ENCODE data around the gene STMN1.

Gene STMN1

GRCh38 chr1:25929016-25929415 lies 22.8 kb upstream of the STMN1 start:
- Histone ChIP-seq H3K4me1 (ENCODE audit: insufficient read depth, low read length) (peaks cover 14% of the 10 kb centered on the region), H3K9ac (ENCODE audit: low read depth, low read length) (no peak overlapping the region), H3K36me3 (ENCODE audit: insufficient read depth, low read length) (no peaks in the 10 kb centered on the region), H3K9me3 (ENCODE audit: control insufficient read depth, insufficient read depth, low read length) (no peaks in the 10 kb centered on the region)

- Histone ChIP-seq H3K9me3 (ENCODE audit: control insufficient read depth, insufficient read depth, low read length) (no peaks in the 10 kb centered on the region), H3K4me1 (ENCODE audit: insufficient read depth, low read length) (peaks cover 13% of the 10 kb centered on the region), H3K36me3 (ENCODE audit: insufficient read depth, low read length) (no peaks in the 10 kb centered on the region), H3K9ac (ENCODE audit: low read depth, low read length) (no peak overlapping the region)
These were observed 21.5 kb upstream of the STMN1 start for GRCh38 chr1:25927521-25928265.

- peaks cover 13% of the 10 kb centered on the region for H3K4me1 ChIP-seq (ENCODE audit: insufficient read depth, low read length)
- H3K9me3 ChIP-seq (ENCODE audit: control insufficient read depth, insufficient read depth, low read length): no peaks in the 10 kb centered on the region
- no peaks in the 10 kb centered on the region for H3K36me3 ChIP-seq (ENCODE audit: insufficient read depth, low read length)
- H3K9ac ChIP-seq (ENCODE audit: low read depth, low read length): no peak overlapping the region
These were observed 20.7 kb upstream of the STMN1 start for GRCh38 chr1:25926731-25927496.

GRCh38 chr1:25924454-25924853 lies 18.2 kb upstream of the STMN1 start:
- Histone ChIP-seq H3K36me3 (ENCODE audit: insufficient read depth, low read length) (no peaks in the 10 kb centered on the region), H3K9ac (ENCODE audit: low read depth, low read length) (no peak overlapping the region), H3K9me3 (ENCODE audit: control insufficient read depth, insufficient read depth, low read length) (no peaks in the 10 kb centered on the region), H3K4me1 (ENCODE audit: insufficient read depth, low read length) (peaks cover 13% of the 10 kb centered on the region)

- no peaks in the 10 kb centered on the region for H3K9me3 ChIP-seq (ENCODE audit: control insufficient read depth, insufficient read depth, low read length)
- peaks cover 19% of the 10 kb centered on the region for H3K4me1 ChIP-seq (ENCODE audit: insufficient read depth, low read length)
- H3K36me3 ChIP-seq (ENCODE audit: insufficient read depth, low read length): no peaks in the 10 kb centered on the region
- H3K9ac ChIP-seq (ENCODE audit: low read depth, low read length): peak overlapping the region; percentile 79
These were observed 16.8 kb upstream of the STMN1 start for GRCh38 chr1:25922971-25923552.

- Histone ChIP-seq H3K4me1 (ENCODE audit: insufficient read depth, low read length) (peaks cover 18% of the 10 kb centered on the region; the same call in 1 of the 2 replicates), H3K9me3 (ENCODE audit: control insufficient read depth, insufficient read depth, low read length) (no peaks in the 10 kb centered on the region), H3K9ac (ENCODE audit: low read depth, low read length) (peak overlapping the region; percentile 79), H3K36me3 (ENCODE audit: insufficient read depth, low read length) (no peaks in the 10 kb centered on the region)
These were observed 16.1 kb upstream of the STMN1 start for GRCh38 chr1:25922056-25922970.

GRCh38 chr1:25918615-25919014 lies 12.4 kb upstream of the STMN1 start:
- H3K4me1 ChIP-seq (ENCODE audit: insufficient read depth, low read length): peaks cover 10% of the 10 kb centered on the region; the same call in 1 of the 2 replicates
- no peak overlapping the region for H3K9ac ChIP-seq (ENCODE audit: low read depth, low read length)
- H3K36me3 ChIP-seq (ENCODE audit: insufficient read depth, low read length): no peaks in the 10 kb centered on the region
- H3K9me3 ChIP-seq (ENCODE audit: control insufficient read depth, insufficient read depth, low read length): no peaks in the 10 kb centered on the region

GRCh38 chr1:25917996-25918395 lies 11.8 kb upstream of the STMN1 start:
- Histone ChIP-seq H3K36me3 (ENCODE audit: insufficient read depth, low read length) (no peaks in the 10 kb centered on the region), H3K9ac (ENCODE audit: low read depth, low read length) (no peak overlapping the region), H3K9me3 (ENCODE audit: control insufficient read depth, insufficient read depth, low read length) (no peaks in the 10 kb centered on the region), H3K4me1 (ENCODE audit: insufficient read depth, low read length) (peaks cover 10% of the 10 kb centered on the region; the same call in 1 of the 2 replicates)

- H3K9ac ChIP-seq (ENCODE audit: low read depth, low read length): no peak overlapping the region
- no peaks in the 10 kb centered on the region for H3K9me3 ChIP-seq (ENCODE audit: control insufficient read depth, insufficient read depth, low read length)
- H3K4me1 ChIP-seq (ENCODE audit: insufficient read depth, low read length): peaks cover 10% of the 10 kb centered on the region; the same call in 1 of the 2 replicates
- no peaks in the 10 kb centered on the region for H3K36me3 ChIP-seq (ENCODE audit: insufficient read depth, low read length)
These were observed 10.2 kb upstream of the STMN1 start for GRCh38 chr1:25916460-25916859.

GRCh38 chr1:25914074-25914995 lies 8.1 kb upstream of the STMN1 start:
- H3K4me1 ChIP-seq (ENCODE audit: insufficient read depth, low read length): peaks cover 10% of the 10 kb centered on the region; the same call in 1 of the 2 replicates
- H3K36me3 ChIP-seq (ENCODE audit: insufficient read depth, low read length): no peaks in the 10 kb centered on the region
- H3K9me3 ChIP-seq (ENCODE audit: control insufficient read depth, insufficient read depth, low read length): no peaks in the 10 kb centered on the region
- no peak overlapping the region for H3K9ac ChIP-seq (ENCODE audit: low read depth, low read length)

- Histone ChIP-seq H3K9me3 (ENCODE audit: control insufficient read depth, insufficient read depth, low read length) (no peaks in the 10 kb centered on the region), H3K36me3 (ENCODE audit: insufficient read depth, low read length) (no peaks in the 10 kb centered on the region), H3K4me1 (ENCODE audit: insufficient read depth, low read length) (peaks cover 6% of the 10 kb centered on the region; the same call in 1 of the 2 replicates), H3K9ac (ENCODE audit: low read depth, low read length) (no peak overlapping the region)
These were observed 7.0 kb upstream of the STMN1 start for GRCh38 chr1:25913206-25913605.

- H3K4me1 ChIP-seq (ENCODE audit: insufficient read depth, low read length): peaks cover 2% of the 10 kb centered on the region
- H3K9ac ChIP-seq (ENCODE audit: low read depth, low read length): no peak overlapping the region
- H3K9me3 ChIP-seq (ENCODE audit: control insufficient read depth, insufficient read depth, low read length): no peaks in the 10 kb centered on the region
- no peaks in the 10 kb centered on the region for H3K36me3 ChIP-seq (ENCODE audit: insufficient read depth, low read length)
These were observed 6.0 kb upstream of the STMN1 start for GRCh38 chr1:25912076-25912831.

Data from ES-I3 (cell line).